ENCODE measurements around the gene SSRP1.

- TF ChIP-seq CTCF (IDR thresholded peaks at IDR 0.05; ENCODE audit: insufficient read depth, low read depth, low read length) (no peak), EZH2 (IDR thresholded peaks at IDR 0.05; ENCODE audit: insufficient read depth, low read length) (no peak)
Measured at GRCh38 chr11:57309106-57310059, 26.3 kb downstream of the SSRP1 start.
